H1 (cell line): ENCODE results near the gene NSUN4. TPM values are rescaled to one million over a fixed set of nuclear protein-coding genes. Genes with fewer than 3 reads are reported as not detected.

Source experiments
- CTCF ChIA-PET: fragments of 300-600 bp; sonication (Branson Sonifier 250); formaldehyde crosslinking; loops from one replicate; lab custom pipeline; 2021; ENCODE audit not compliant: partially characterized antibody; lab: Charles Lee
- POLR2A ChIA-PET: fragments of 300-600 bp; sonication (Branson Sonifier 250); formaldehyde crosslinking; loops from one replicate; lab custom pipeline; 2021; ENCODE audit warnings: inconsistent platforms; ENCODE audit not compliant: partially characterized antibody; lab: Charles Lee
- DNase-seq, 2 experiments: peaks; one replicate each; pipeline versions ENCODE4 v3.0.0 to v3.0.0-alpha.2; 2010 to 2022; ENCODE audit warnings: low spot score in 2 of 2, low read depth in 1 of 2, mixed read lengths in 1 of 2
- FAIRE-seq: peaks from 2 replicates; lab custom pipeline; 2011; peaks lifted over from hg19 to GRCh38; lab: Jason Lieb, UNC
- H2AFZ ChIP-seq: 2 replicates; pipeline ENCODE4 v1.8.1; 2012; ENCODE audit warnings: low read length, inconsistent platforms
- H2AK5ac ChIP-seq: 2 replicates; pipeline ENCODE4 v1.6.1; 2013; ENCODE audit warnings: low read depth, low read length
- H2BK120ac ChIP-seq: replicated peaks from 2 replicates; pipeline ENCODE3; 2013; ENCODE audit warnings: low read depth, low read length, inconsistent platforms
- H2BK12ac ChIP-seq: 2 replicates; pipeline ENCODE4 v1.6.1; 2013; ENCODE audit warnings: low read depth, low read length
- H2BK15ac ChIP-seq: 2 replicates; pipeline ENCODE4 v1.6.1; 2013; ENCODE audit warnings: low read length
- H2BK20ac ChIP-seq: 2 replicates; pipeline ENCODE4 v1.6.1; 2013; ENCODE audit warnings: low read length
- H2BK5ac ChIP-seq: 2 replicates; pipeline ENCODE4 v1.6.1; 2013; ENCODE audit warnings: low read depth, low read length
- H3K14ac ChIP-seq: 2 replicates; pipeline ENCODE4 v1.6.1; 2013; ENCODE audit warnings: inconsistent platforms; ENCODE audit not compliant: insufficient read length
- H3K18ac ChIP-seq: 2 replicates; pipeline ENCODE4 v1.6.1; 2013; ENCODE audit warnings: low read length; ENCODE audit errors: extremely low read depth
- H3K23ac ChIP-seq: 2 replicates; pipeline ENCODE4 v1.6.1; 2013; ENCODE audit warnings: inconsistent platforms; ENCODE audit not compliant: insufficient read length
- H3K23me2 ChIP-seq: 2 replicates; pipeline ENCODE4 v1.6.1; 2013; ENCODE audit warnings: low read depth, low read length
- H3K27ac ChIP-seq: 2 replicates; pipeline ENCODE4 v1.6.1; 2011; ENCODE audit warnings: low read depth, low read length, inconsistent platforms
- H3K27me3 ChIP-seq, 4 experiments: replicated peaks in 1 of 4; 1 replicate in 1 of 4; 2 replicates in 3 of 4; pipeline versions ENCODE4 v1.6.1 to v1.8.1; 2011 to 2013; ENCODE audit warnings: low read length in 3 of 4, mild to moderate bottlenecking in 3 of 4, inconsistent platforms in 2 of 4, mixed read lengths in 2 of 4, moderate library complexity in 1 of 4; ENCODE audit not compliant: control insufficient read depth in 3 of 4, insufficient read depth in 3 of 4; ENCODE audit errors: extremely low read depth in 1 of 4
- H3K36me3 ChIP-seq, 4 experiments: 2 replicates each; pipeline versions ENCODE4 v1.6.1 to v1.8.1; 2011 to 2013; ENCODE audit warnings: mild to moderate bottlenecking in 4 of 4, low read length in 3 of 4, moderate library complexity in 2 of 4, control low read depth in 1 of 4, inconsistent platforms in 1 of 4; ENCODE audit not compliant: insufficient read depth in 4 of 4, control insufficient read depth in 2 of 4
- H3K4ac ChIP-seq: replicated peaks from 2 replicates; pipeline ENCODE3; 2013; ENCODE audit warnings: low read length, low read depth, mixed read lengths, inconsistent platforms; ENCODE audit not compliant: insufficient read length
- H3K4me1 ChIP-seq, 4 experiments: replicated peaks in 1 of 4; 1 replicate in 1 of 4; 2 replicates in 3 of 4; pipeline versions ENCODE4 v1.6.1 to v1.8.1; 2011 to 2013; ENCODE audit warnings: low read length in 3 of 4, inconsistent platforms in 2 of 4, mixed read lengths in 1 of 4; ENCODE audit not compliant: insufficient read depth in 4 of 4, control insufficient read depth in 3 of 4
- H3K4me2 ChIP-seq, 2 experiments: 2 replicates each; pipeline versions ENCODE4 v1.6.1 to v1.8.1; 2011 to 2013; ENCODE audit warnings: low read depth in 2 of 2, low read length in 2 of 2, control low read depth in 1 of 2, inconsistent platforms in 1 of 2, mild to moderate bottlenecking in 1 of 2; ENCODE audit not compliant: insufficient read depth in 1 of 2
- H3K4me3 ChIP-seq, 4 experiments: fragments of 200-600, 300-600 bp in 1 of 4; sonication (generic), shearing (Covaris generic), sonication (Bioruptor Twin) in 1 of 4; 2 replicates each; pipeline versions ENCODE4 v1.5.1 to v1.8.1; 2011 to 2016; ENCODE audit warnings: low read length in 4 of 4, low read depth in 3 of 4, control low read depth in 2 of 4, inconsistent platforms in 2 of 4, mild to moderate bottlenecking in 2 of 4, mixed read lengths in 1 of 4, moderate library complexity in 1 of 4; ENCODE audit not compliant: insufficient read depth in 2 of 4; ENCODE audit errors: extremely low read depth in 1 of 4
- H3K56ac ChIP-seq: replicated peaks from 2 replicates; pipeline ENCODE3; 2013; ENCODE audit warnings: low read depth, mild to moderate bottlenecking, mixed read lengths, low read length, inconsistent platforms; ENCODE audit not compliant: insufficient read length
- H3K79me1 ChIP-seq: 2 replicates; pipeline ENCODE4 v1.6.1; 2013; ENCODE audit warnings: low read depth, low read length, control low read depth
- H3K79me2 ChIP-seq, 2 experiments: 2 replicates each; pipeline versions ENCODE4 v1.6.1 to v1.8.1; 2012 to 2013; ENCODE audit warnings: low read length in 2 of 2, mild to moderate bottlenecking in 2 of 2, inconsistent platforms in 1 of 2; ENCODE audit not compliant: insufficient read depth in 2 of 2, control insufficient read depth in 1 of 2
- H3K9ac ChIP-seq, 4 experiments: replicated peaks in 1 of 4; 1 replicate in 1 of 4; 2 replicates in 3 of 4; pipeline versions ENCODE4 v1.6.1 to v1.8.1; 2011 to 2013; ENCODE audit warnings: low read depth in 3 of 4, low read length in 3 of 4, control low read depth in 2 of 4, mild to moderate bottlenecking in 2 of 4, moderate library complexity in 2 of 4, inconsistent platforms in 1 of 4; ENCODE audit errors: extremely low read depth in 1 of 4
- H3K9me3 ChIP-seq, 2 experiments: 2 replicates each; pipeline versions ENCODE4 v1.6.1 to v1.8.1; 2012 to 2013; ENCODE audit warnings: mild to moderate bottlenecking in 2 of 2, moderate library complexity in 2 of 2, control low read depth in 1 of 2, inconsistent platforms in 1 of 2, low read depth in 1 of 2, low read length in 1 of 2, mixed read lengths in 1 of 2; ENCODE audit not compliant: insufficient read depth in 2 of 2
- H4K20me1 ChIP-seq, 2 experiments: replicated peaks in 1 of 2; 2 replicates each; pipeline versions ENCODE3 to v1.8.1; 2011 to 2013; ENCODE audit warnings: inconsistent platforms in 2 of 2, low read length in 2 of 2, mild to moderate bottlenecking in 1 of 2; ENCODE audit not compliant: insufficient read depth in 2 of 2, control insufficient read depth in 1 of 2
- H4K5ac ChIP-seq: 2 replicates; pipeline ENCODE4 v1.6.1; 2013; ENCODE audit warnings: low read length, low read depth, mixed read lengths, inconsistent platforms; ENCODE audit not compliant: insufficient read length
- H4K8ac ChIP-seq: 2 replicates; pipeline ENCODE4 v1.8.0; 2013; ENCODE audit warnings: mild to moderate bottlenecking, moderate library complexity, low read length, inconsistent platforms; ENCODE audit not compliant: insufficient read depth; ENCODE audit errors: extremely low read depth
- H4K91ac ChIP-seq: replicated peaks from 2 replicates; pipeline ENCODE3; 2013; ENCODE audit warnings: low read length, mixed read lengths, inconsistent platforms; ENCODE audit not compliant: insufficient read length
- CTBP2 ChIP-seq: IDR thresholded peaks from 2 replicates; pipeline ENCODE4 v1.7.0; 2011; ENCODE audit warnings: borderline replicate concordance, mild to moderate bottlenecking, moderate library complexity, mixed read lengths, low read length; ENCODE audit not compliant: insufficient read depth, insufficient read length
- GTF2F1 ChIP-seq: IDR thresholded peaks from 2 replicates; pipeline ENCODE4 v1.6.1; 2012; ENCODE audit warnings: low read depth, low read length, improper control_type of control experiment, borderline replicate concordance
- HDAC2 ChIP-seq, 2 experiments: fragments of 300-600 bp in 1 of 2; sonication (generic) in 1 of 2; IDR thresholded peaks; 2 replicates each; pipeline ENCODE4 v1.6.1; 2011 to 2012; ENCODE audit warnings: low read depth in 2 of 2, low read length in 2 of 2, mild to moderate bottlenecking in 2 of 2, moderate library complexity in 2 of 2, borderline replicate concordance in 1 of 2, inconsistent platforms in 1 of 2
- HDAC6 ChIP-seq: IDR thresholded peaks from one replicate; pipeline ENCODE4 v1.7.1; 2012; ENCODE audit warnings: low read depth, mild to moderate bottlenecking, inconsistent platforms, low read length, moderate library complexity
- KDM5A ChIP-seq: fragments of 200-600 bp; IDR thresholded peaks from 2 replicates; pipeline ENCODE4 v1.7.1; 2012; ENCODE audit warnings: mild to moderate bottlenecking, low read length, inconsistent platforms, mixed read lengths
- NANOG ChIP-seq: IDR thresholded peaks from 2 replicates; pipeline ENCODE4 v1.6.1; 2011; ENCODE audit warnings: low read length, low read depth, mild to moderate bottlenecking, inconsistent platforms; ENCODE audit not compliant: insufficient read depth, poor library complexity, severe bottlenecking
- PHF8 ChIP-seq: fragments of 200-600 bp; sonication (generic); conservative IDR thresholded peaks from 2 replicates; pipeline ENCODE4 v1.7.1; 2012; ENCODE audit warnings: low read depth, mild to moderate bottlenecking, inconsistent platforms, low read length, moderate library complexity
- WGBS, 2 experiments: shearing (Covaris generic) in 1 of 2; methylation state at CpG; one replicate each; pipeline versions ENCODE4 v1.1.6 to v1.1.7; 2013 to 2015; ENCODE audit warnings: low lambda C conversion rate in 2 of 2, mixed read lengths in 2 of 2, inconsistent platforms in 1 of 2, low coverage in 1 of 2, missing lambda C conversion rate in 1 of 2; ENCODE audit not compliant: insufficient replicate concordance in 2 of 2, insufficient coverage in 1 of 2, insufficient read length in 1 of 2; ENCODE audit errors: extremely low coverage in 1 of 2, missing lambda C conversion rate in 1 of 2; 5-methylcytosine and 5-hydroxymethylcytosine counted together
- polyA plus RNA-seq, 7 experiments: library from polyadenylated mRNA; depleted of rRNA in 3 of 7; stranded (reverse) in 5 of 7; unstranded in 2 of 7; fragments of >200 nt in 5 of 7; fragments of 200-250 nt in 2 of 7; gene quantifications; 1 replicate in 5 of 7; 2 replicates in 1 of 7; 4 replicates in 1 of 7; pipeline versions ENCODE4 v1.2.1 to v1.2.3, GENCODE V29; 2011 to 2013; ENCODE audit warnings: missing spikeins in 2 of 7, mixed read lengths in 2 of 7
- total RNA-seq: library from RNA; stranded (reverse); fragmentation: NEBNext Ultra II Directional; extraction: Animal tissue kit (Norgen Biotek cat#: 25700); gene quantifications from 2 replicates; pipeline ENCODE4 v1.2.1, GENCODE V29; 2021
- TF ChIP-seq, protein P1 (sequence below): IDR thresholded peaks from 2 replicates; pipeline ENCODE4 v1.6.1; 2012; ENCODE audit warnings: inconsistent platforms
- TF ChIP-seq, protein P2 (sequence below): IDR thresholded peaks from 2 replicates; pipeline ENCODE4 v1.6.1; 2012; ENCODE audit warnings: low read length, inconsistent platforms

Gene NSUN4
- total and polyA plus RNA-seq, 2 of the 8 experiments (the other 6 are each of a cell fraction or from before 2014, with no cell fraction given): 9.7 to 15.7 TPM

DNA sequence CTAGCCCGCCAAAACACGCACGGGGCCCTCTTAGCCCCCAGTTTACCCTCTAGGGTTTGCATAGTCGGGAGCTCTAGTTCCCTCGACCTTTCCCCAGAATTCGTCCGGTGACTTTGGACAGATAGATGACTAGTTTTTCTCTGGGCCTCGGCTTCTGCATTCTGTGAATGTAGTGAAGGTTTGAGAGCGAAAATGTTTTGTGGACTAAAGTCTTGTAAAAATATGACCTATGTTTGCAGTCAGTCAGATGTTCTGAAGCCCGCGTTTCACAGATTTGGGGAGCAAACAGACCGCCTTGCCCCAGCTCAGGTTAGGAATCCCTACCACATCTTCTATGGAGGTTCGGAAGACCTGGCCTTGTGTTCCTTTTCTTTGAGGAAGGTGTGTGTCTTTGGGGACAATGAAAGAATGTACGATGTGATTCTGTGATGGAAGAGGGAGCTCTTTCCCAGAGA, 36.7 kb upstream of the NSUN4 start:
- H2BK12ac ChIP-seq: peak overlapping the region; percentile 62; the same call in 1 of the 2 replicates
- no peak overlapping the region for H2BK20ac ChIP-seq
- peak overlapping the region; percentile 84 to 97 (median 90) for H3K4me3 ChIP-seq
- H3K36me3 ChIP-seq: peaks cover 0 to 15% (median 0%) of the 10 kb centered on the region in 4 experiments; a peak in 3 of 8 replicates
- no peaks in the 10 kb centered on the region for H3K9me3 ChIP-seq
- no peak overlapping the region for H2AFZ ChIP-seq
- peak overlapping the region; percentile 63; the same call in 1 of the 2 replicates for H3K18ac ChIP-seq
- no peak overlapping the region for H3K14ac ChIP-seq
- H2AK5ac ChIP-seq: 0 out of 2 replicates have a peak overlapping the region, but pooled peaks have one; percentile 41
- H3K9ac ChIP-seq: peak overlapping the region; percentile 80 to 87 (median 84)
- peaks cover 41 to 84% of the 10 kb centered on the region in 2 experiments for H3K79me2 ChIP-seq
- H4K8ac ChIP-seq: peak overlapping the region; percentile 96; the same call in 1 of the 2 replicates
- H2BK120ac ChIP-seq: no peak overlapping the region
- H4K5ac ChIP-seq: peak overlapping the region; percentile 74
- WGBS, 2 experiments: 1% methylated on average over 14 of the region's 14 CpGs; no CpG with 5 or more reads in 1 of the 2 experiments
- FAIRE-seq (no peak), DNase-seq (no peak)
- H3K79me1 ChIP-seq: no peaks in the 10 kb centered on the region
- peaks cover 9 to 13% of the 10 kb centered on the region in 2 experiments for H4K20me1 ChIP-seq
- ChIA-PET CTCF (interaction anchor here (0.6 to 2.3 kb wide), 13 partner anchors 14 to 859 kb away, joined by 3 to 21 read pairs (median 4); partner anchors contain the start of gene NSUN4), POLR2A (interaction anchor here (1.1 to 33.1 kb wide), 20 partner anchors 8 to 110 kb away, joined by 3 to 689 read pairs (median 10); partner anchors contain the start of genes NSUN4 and RAD54L)
- H2BK5ac ChIP-seq: peak overlapping the region; percentile 20; the same call in 1 of the 2 replicates
- H2BK15ac ChIP-seq: no peak overlapping the region
- peaks cover 8% of the 10 kb centered on the region; the same call in 1 of the 2 replicates for H3K23me2 ChIP-seq
- H3K56ac ChIP-seq: peak overlapping the region; percentile 57
- no peaks in the 10 kb centered on the region for H3K27me3 ChIP-seq
- H3K4ac ChIP-seq: peak overlapping the region; percentile 19
- peak overlapping the region; percentile 67 to 80 for H3K4me2 ChIP-seq
- H3K27ac ChIP-seq: peak overlapping the region; percentile 92
- H4K91ac ChIP-seq: peak overlapping the region; percentile 72
- H3K23ac ChIP-seq: no peak overlapping the region
- H3K4me1 ChIP-seq: peaks cover 5 to 19% (median 13%) of the 10 kb centered on the region in 4 experiments
- TF ChIP-seq HDAC2 (IDR thresholded peaks at IDR 0.05; ENCODE audit: borderline replicate concordance in 1 of 2, low read depth in 2 of 2, low read length in 2 of 2): no peak
- TF ChIP-seq PHF8: 0 out of 2 replicates have a peak, but pooled peaks have one; percentile 59
- TF ChIP-seq, protein P1, sequence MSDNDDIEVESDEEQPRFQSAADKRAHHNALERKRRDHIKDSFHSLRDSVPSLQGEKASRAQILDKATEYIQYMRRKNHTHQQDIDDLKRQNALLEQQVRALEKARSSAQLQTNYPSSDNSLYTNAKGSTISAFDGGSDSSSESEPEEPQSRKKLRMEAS: no peak
- TF ChIP-seq, protein P2, sequence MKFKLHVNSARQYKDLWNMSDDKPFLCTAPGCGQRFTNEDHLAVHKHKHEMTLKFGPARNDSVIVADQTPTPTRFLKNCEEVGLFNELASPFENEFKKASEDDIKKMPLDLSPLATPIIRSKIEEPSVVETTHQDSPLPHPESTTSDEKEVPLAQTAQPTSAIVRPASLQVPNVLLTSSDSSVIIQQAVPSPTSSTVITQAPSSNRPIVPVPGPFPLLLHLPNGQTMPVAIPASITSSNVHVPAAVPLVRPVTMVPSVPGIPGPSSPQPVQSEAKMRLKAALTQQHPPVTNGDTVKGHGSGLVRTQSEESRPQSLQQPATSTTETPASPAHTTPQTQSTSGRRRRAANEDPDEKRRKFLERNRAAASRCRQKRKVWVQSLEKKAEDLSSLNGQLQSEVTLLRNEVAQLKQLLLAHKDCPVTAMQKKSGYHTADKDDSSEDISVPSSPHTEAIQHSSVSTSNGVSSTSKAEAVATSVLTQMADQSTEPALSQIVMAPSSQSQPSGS: no peak
- no peak for TF ChIP-seq HDAC6
- no peak for TF ChIP-seq NANOG
- TF ChIP-seq GTF2F1: no peak
- TF ChIP-seq CTBP2: no peak
- TF ChIP-seq KDM5A: no peak
